HG03064 (cell line): ENCODE measurements around the gene ANKMY2.
"Not testable (repeated sequence)": the region's sequence is repeated elsewhere in the genome, so short reads cannot be mapped to it uniquely, and the experiment has no call there.

ENCODE experiments used
- ATAC-seq: cut with Tn5 transposase; IDR thresholded peaks from one replicate; pipeline ENCODE4 v1.9.1; 2021; ENCODE audit warnings: low read depth; ENCODE audit not compliant: unreplicated experiment

The ANKMY2 gene

DNA sequence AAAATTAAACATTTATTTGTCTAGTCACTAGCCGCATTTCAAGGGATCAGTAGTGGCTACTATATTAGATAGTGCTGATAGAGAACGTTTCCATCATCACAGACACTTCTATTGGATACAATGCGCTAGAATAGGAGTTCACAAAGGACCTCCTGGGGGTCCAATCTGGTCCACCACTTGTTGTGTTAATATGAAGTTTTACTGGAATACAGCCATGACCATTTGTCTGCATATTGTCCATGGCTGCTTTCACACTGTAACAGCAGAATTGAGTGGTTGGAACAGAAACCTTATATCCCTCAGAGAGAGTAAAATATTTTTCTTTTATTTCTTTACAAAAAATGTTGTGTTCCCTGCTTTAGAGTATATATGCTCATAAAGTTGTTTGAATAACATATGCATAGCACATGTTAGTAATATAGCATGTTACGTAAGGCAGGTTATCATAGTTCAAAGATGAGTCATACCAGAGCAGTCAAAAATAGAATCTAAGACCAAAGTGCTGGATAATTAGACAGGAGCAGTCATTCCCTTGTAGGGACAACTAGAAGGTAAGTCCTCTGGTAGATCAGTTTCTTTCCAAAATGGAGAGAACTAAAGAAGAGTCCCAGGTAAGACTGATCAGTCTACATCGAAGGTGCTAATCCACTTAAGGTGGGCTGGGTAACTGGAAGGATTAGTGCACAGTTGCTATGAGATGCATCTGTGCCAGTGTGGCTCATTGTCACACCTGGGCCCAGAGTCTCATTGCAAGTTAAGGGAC is 15.3 kb upstream of the ANKMY2 start:
- ATAC-seq: no peak

DNA sequence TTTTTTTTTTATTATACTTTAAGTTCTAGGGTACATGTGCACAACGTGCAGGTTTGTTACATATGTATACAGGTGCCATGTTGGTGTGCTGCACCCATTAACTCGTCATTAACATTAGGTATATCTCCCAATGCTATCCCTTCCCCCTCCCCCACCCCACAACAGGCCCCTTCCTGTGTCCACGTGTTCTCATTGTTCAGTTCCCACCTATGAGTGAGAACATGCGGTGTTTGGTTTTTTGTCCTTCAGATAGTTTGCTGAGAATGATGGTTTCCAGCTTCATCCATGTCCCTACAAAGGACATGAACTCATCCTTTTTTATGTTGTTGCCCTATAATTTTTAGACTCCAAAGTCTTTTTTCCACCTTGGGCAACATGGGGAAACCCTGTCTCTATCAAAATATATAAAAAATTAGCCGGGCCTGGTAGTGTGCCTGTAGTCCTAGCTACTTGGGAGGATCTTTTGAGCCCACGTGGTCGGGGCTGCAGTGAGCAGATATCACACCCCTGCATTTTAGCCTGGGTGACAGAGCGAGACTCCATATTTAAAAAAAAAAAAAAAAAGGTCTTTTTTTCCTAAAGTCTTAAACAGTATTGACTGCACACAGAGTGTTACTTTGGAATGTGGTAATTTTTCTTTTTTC is 14.4 kb upstream of the ANKMY2 start:
- ATAC-seq: not testable (repeated sequence)

GRCh38 chr7:16657656-16658279 is 12.2 kb upstream of the ANKMY2 start:
- no peak for ATAC-seq

DNA sequence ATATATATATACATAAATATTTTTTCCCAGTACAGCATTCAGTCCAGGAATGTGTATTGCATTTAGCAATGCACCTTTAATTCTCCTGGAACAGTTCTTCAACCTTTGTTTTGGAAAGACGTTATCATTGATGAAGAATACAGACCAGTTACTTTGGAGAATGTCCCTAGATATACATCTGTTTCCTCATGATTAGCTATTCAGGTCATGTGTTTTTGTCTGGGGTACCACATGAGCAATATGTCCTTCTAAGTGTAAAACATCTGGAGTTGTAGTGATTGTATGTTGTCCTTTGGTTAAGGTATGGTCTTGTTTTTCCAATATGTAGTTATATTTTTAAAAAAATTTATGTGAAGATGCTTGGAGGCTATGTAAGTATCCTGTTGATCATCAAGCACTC is 10.6 kb upstream of the ANKMY2 start:
- ATAC-seq: no peak

GRCh38 chr7:16655394-16655793 is 9.8 kb upstream of the ANKMY2 start:
- ATAC-seq: no peak

GRCh38 chr7:16652888-16653287 is 7.3 kb upstream of the ANKMY2 start:
- no peak for ATAC-seq

GRCh38 chr7:16652240-16652583 is 6.7 kb upstream of the ANKMY2 start:
- no peak for ATAC-seq

DNA sequence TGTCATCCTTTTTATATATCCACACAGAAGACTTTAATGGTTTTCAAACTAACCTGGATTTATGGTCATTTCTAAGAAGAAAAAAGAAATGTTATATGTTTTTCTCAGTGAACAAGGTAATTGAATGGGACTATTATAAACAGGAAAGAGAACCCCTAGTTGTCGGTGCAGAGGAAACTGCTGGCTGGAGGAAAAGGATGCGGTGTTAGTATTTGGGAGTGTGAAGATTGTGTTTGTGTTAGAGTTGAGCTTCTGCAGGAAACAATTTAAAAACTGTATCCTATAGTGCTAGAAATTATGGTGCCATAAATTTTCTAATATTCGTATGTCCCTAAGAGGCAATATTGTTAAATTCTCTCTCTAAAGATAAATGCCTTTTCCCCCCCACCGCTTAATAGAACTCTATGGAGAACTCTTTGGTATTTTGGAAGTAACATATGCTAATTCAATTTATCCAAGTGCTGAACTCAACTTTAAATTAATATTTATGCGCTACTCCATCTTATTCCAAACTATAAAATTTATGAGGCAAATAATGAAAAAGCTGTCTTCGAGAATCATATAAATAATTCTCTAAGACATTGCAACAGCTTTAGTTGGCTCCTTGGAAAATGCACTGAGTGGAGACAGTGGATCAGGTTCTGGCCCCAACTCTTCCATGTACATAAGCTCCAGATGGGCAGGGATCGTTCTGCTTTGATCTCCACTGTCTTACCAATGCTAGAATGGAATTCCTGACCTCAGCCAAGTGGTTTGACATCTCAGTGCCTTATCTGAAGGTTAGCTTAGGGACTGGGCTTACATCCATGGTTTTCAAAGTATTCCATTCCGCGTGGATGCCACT is 6.1 kb upstream of the ANKMY2 start:
- ATAC-seq: no peak

DNA sequence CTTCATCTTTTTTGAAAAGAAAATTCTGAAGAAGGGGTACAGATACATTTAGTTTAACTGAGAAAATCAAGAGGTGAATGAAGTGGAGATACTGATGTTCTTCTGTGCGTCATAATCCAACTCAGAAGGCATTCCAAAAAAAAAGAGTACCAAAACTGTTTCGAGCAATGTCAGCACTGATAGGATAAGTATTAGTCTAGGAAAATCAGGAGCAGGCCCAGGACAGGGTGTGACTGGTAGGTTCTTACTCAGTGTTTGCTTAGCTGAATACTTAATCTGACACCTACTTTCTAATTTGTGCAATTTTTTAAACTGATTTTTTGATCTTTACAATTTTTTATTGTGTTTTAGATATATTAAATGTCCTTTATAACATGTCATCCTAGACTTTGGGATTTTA is 4.7 kb upstream of the ANKMY2 start:
- no peak for ATAC-seq

GRCh38 chr7:16649196-16649595 is 3.6 kb upstream of the ANKMY2 start:
- no peak for ATAC-seq

- no peak for ATAC-seq
These were observed 3.0 kb upstream of the ANKMY2 start for GRCh38 chr7:16648551-16648950.

- ATAC-seq: no peak
These were observed 1.9 kb upstream of the ANKMY2 start for GRCh38 chr7:16647435-16647960.

GRCh38 chr7:16646472-16647072 is 1.0 kb upstream of the ANKMY2 start:
- ATAC-seq: no peak

DNA sequence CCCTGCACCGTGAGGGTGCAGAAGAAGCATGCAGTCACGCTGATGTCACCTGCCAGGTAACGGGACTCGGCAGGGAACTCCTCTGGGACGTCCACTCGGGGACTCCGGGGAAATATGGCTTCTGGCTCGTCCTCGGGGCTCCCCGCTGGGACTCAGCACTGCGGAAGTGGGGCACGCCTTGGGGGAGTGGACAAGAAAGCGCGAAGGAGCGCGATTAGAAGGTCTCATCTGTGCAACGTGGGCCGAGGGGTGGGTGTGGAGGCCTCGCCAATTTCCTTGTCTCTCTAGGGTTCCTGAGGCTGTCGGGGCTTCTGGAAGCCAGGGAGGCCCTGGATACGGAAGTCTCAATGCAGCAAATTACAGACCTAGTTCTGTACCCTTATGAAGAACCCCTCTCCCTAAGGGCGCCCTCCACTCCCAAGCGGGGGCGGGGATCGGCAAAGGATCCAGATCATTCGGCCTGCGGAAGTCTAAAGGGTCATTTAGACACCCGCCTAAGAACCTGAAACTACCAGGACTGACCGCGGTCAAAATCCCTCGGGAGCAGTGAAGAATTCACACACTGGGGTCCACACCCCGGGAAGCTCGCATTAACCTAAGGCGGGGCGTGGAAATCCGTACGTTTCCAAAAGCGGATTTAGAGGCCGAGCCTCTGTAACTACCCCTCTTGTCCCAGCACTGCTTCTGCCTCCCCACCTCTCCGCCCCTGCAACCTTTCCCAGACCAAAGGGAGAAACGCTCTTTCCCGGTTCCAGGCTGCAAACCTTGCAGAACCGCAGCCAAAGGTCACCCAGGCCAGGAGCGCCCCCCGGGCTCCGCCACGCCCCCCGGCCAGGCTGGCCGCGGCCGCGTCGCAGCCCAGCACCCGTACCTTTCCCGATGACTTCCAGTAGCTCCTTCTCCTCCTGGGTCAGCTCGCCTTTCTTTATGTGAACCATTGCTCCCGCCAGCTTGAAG is 640 bp downstream of the ANKMY2 start:
- ATAC-seq: no peak

DNA sequence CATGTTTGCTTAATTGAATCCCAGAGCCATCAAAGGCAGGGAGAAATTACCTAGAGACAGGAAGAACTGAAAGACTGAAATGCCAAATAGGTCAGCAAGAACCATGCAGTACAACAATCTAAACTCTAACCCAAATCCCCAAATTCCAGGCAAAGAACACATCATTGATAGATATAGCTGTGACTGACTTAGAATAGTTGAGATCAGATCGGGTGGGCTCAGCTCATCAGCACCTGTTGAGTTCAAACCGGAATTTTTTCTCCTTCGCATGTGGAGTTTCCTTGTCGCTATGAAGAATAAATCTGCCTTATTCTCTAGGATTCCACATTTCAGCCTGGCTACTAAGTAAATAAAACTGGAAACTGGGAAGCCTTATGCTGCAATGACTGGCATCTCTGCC is 1.4 kb downstream of the ANKMY2 start:
- no peak for ATAC-seq

DNA sequence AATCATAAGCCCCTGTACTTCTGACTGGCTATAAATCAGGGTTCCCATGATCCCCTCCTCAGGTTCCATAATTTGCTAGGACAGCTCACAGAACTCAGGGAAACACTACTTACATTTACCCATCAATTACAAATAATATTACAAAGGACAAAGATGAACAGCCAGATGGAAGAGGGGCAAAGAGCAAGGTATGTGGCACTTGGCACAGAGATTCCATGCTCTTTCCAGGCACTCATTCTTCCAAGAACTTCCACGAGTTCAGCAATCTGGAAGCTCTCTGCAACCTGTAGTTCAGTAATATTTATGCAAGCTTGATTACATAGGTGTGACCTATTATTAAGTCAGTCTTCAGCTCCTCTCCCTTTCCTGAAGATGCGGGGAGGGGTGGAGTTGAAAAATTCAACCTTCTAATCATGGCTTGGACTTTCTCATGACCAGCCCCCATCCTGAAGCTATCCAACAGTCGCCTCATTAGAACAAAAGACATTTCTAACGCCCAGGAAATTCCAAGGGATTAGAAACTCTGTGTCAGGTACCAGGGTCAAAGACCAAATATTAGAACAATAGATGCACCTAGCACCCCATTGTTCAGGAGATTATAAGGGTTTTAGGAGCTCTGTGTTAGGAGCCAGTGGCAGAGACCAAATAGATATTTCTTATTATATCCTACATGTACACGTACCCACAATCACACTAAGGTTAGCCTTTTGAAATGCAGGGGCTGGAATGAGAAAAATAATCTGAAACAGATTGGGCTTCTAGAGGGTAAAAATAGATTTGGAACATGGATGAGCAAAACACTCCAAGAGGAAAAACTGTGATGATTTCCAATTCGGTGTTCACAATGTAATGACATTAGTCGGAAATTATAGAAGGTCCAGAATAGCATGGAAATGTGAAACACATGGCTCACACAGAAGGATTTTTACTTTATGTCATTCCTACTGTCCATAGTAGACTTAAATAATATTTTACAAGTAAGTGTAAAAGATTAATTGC is 7.0 kb downstream of the ANKMY2 start:
- no peak for ATAC-seq

- ATAC-seq: no peak
These were observed 8.2 kb downstream of the ANKMY2 start for GRCh38 chr7:16637379-16637778.

DNA sequence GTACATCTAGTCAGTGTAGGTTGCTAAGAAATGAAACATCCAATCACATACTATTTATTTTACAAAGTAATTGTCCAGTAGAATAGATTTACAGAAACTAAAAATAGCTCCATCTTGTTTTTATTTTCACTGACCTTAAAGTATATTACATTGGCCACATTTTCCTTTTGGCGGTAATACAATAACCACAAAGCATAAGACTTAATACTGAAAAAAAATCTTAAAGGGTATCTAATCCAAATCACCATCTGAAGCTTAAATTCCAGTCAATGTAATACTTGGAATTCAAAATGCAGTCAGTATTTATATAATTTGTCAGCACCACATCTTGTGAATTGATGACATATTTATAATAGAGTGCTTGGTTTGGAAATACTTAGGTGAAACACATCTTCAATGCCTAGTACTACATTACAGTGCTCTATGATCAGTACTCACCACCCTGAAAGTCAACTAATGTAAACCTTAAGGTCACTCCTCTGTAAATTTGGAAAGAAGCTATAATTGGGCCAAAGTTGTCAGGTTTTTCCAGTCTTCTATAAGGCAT is 8.9 kb downstream of the ANKMY2 start:
- no peak for ATAC-seq
